ENCODE results near the gene GCNT4.

Gene GCNT4

GRCh38 chr5:75051217-75051751 is 1.1 kb downstream of the GCNT4 start:
- peaks cover 10% of the 10 kb centered on the region; the same call in 1 of the 2 replicates for H3K4me1 ChIP-seq (ENCODE audit: control insufficient read depth, insufficient read depth, low read length)

GRCh38 chr5:75050415-75050814 is 1.9 kb downstream of the GCNT4 start:
- peaks cover 10% of the 10 kb centered on the region; the same call in 1 of the 2 replicates for H3K4me1 ChIP-seq (ENCODE audit: control insufficient read depth, insufficient read depth, low read length)
- H3K36me3 ChIP-seq (ENCODE audit: control insufficient read depth, insufficient read depth, low read length), result peaks cover 5% of the 10 kb centered on the region; the same call in 1 of the 2 replicates
- no CpG with 5 or more reads among the region's 11 CpGs for WGBS (ENCODE audit: insufficient coverage, insufficient read length)
- H3K27ac ChIP-seq (ENCODE audit: low read length), result no peak overlapping the region
- no peaks in the 10 kb centered on the region for H3K9me3 ChIP-seq (ENCODE audit: control insufficient read depth, insufficient read depth, low read length)
- no peak overlapping the region for H3K4me3 ChIP-seq (ENCODE audit: low read length)
- DNase-seq (ENCODE audit: low read depth, low spot score), result no peak
- no peaks in the 10 kb centered on the region for H3K27me3 ChIP-seq (ENCODE audit: control insufficient read depth, insufficient read depth, low read length)

More at GRCh38 chr5:75051217-75051751, 1.1 kb downstream of the GCNT4 start:
- Histone ChIP-seq H3K9me3 (ENCODE audit: control insufficient read depth, insufficient read depth, low read length) (no peaks in the 10 kb centered on the region), H3K27ac (ENCODE audit: low read length) (no peak overlapping the region), H3K36me3 (ENCODE audit: control insufficient read depth, insufficient read depth, low read length) (peaks cover 1% of the 10 kb centered on the region; the same call in 1 of the 2 replicates), H3K4me3 (ENCODE audit: low read length) (peak overlapping the region; percentile 12; the same call in 1 of the 2 replicates), H3K27me3 (ENCODE audit: control insufficient read depth, insufficient read depth, low read length) (no peaks in the 10 kb centered on the region)
- no CpG with 5 or more reads among the region's 7 CpGs for WGBS (ENCODE audit: insufficient coverage, insufficient read length)
- DNase-seq (ENCODE audit: low read depth, low spot score), result no peak

- WGBS (ENCODE audit: insufficient coverage, insufficient read length), result no CpG with 5 or more reads among the region's 11 CpGs
These were observed 2.7 kb downstream of the GCNT4 start for GRCh38 chr5:75049456-75050351.

GRCh38 chr5:75048457-75048953 is 3.9 kb downstream of the GCNT4 start:
- Histone ChIP-seq H3K27ac (ENCODE audit: low read length) (no peak overlapping the region), H3K27me3 (ENCODE audit: control insufficient read depth, insufficient read depth, low read length) (no peaks in the 10 kb centered on the region), H3K4me3 (ENCODE audit: low read length) (no peak overlapping the region), H3K36me3 (ENCODE audit: control insufficient read depth, insufficient read depth, low read length) (peaks cover 8% of the 10 kb centered on the region; the same call in 1 of the 2 replicates), H3K9me3 (ENCODE audit: control insufficient read depth, insufficient read depth, low read length) (no peaks in the 10 kb centered on the region), H3K4me1 (ENCODE audit: control insufficient read depth, insufficient read depth, low read length) (peaks cover 9% of the 10 kb centered on the region; the same call in 1 of the 2 replicates)
- no CpG with 5 or more reads among the region's 7 CpGs for WGBS (ENCODE audit: insufficient coverage, insufficient read length)
- DNase-seq (ENCODE audit: low read depth, low spot score), result no peak

More at GRCh38 chr5:75049456-75050351, 2.7 kb downstream of the GCNT4 start:
- H3K9me3 ChIP-seq (ENCODE audit: control insufficient read depth, insufficient read depth, low read length), result no peaks in the 10 kb centered on the region
- H3K36me3 ChIP-seq (ENCODE audit: control insufficient read depth, insufficient read depth, low read length), result peaks cover 5% of the 10 kb centered on the region; the same call in 1 of the 2 replicates
- peak; percentile 84 for DNase-seq (ENCODE audit: low read depth, low spot score)
- no peak overlapping the region for H3K27ac ChIP-seq (ENCODE audit: low read length)
- H3K27me3 ChIP-seq (ENCODE audit: control insufficient read depth, insufficient read depth, low read length), result no peaks in the 10 kb centered on the region
- no peak overlapping the region for H3K4me3 ChIP-seq (ENCODE audit: low read length)
- H3K4me1 ChIP-seq (ENCODE audit: control insufficient read depth, insufficient read depth, low read length), result peaks cover 9% of the 10 kb centered on the region; the same call in 1 of the 2 replicates

- H3K4me1 ChIP-seq (ENCODE audit: control insufficient read depth, insufficient read depth, low read length), result peaks cover 9% of the 10 kb centered on the region; the same call in 1 of the 2 replicates
- H3K9me3 ChIP-seq (ENCODE audit: control insufficient read depth, insufficient read depth, low read length), result no peaks in the 10 kb centered on the region
- no peak overlapping the region for H3K27ac ChIP-seq (ENCODE audit: low read length)
- H3K27me3 ChIP-seq (ENCODE audit: control insufficient read depth, insufficient read depth, low read length), result no peaks in the 10 kb centered on the region
- H3K36me3 ChIP-seq (ENCODE audit: control insufficient read depth, insufficient read depth, low read length), result peaks cover 8% of the 10 kb centered on the region; the same call in 1 of the 2 replicates
- no peak overlapping the region for H3K4me3 ChIP-seq (ENCODE audit: low read length)
- DNase-seq (ENCODE audit: low read depth, low spot score), result no peak
These were observed 5.0 kb downstream of the GCNT4 start for GRCh38 chr5:75047356-75047755.

GRCh38 chr5:75046366-75047142 is 5.8 kb downstream of the GCNT4 start:
- Histone ChIP-seq H3K27me3 (ENCODE audit: control insufficient read depth, insufficient read depth, low read length) (no peaks in the 10 kb centered on the region), H3K9me3 (ENCODE audit: control insufficient read depth, insufficient read depth, low read length) (no peaks in the 10 kb centered on the region), H3K4me1 (ENCODE audit: control insufficient read depth, insufficient read depth, low read length) (peaks cover 9% of the 10 kb centered on the region; the same call in 1 of the 2 replicates), H3K4me3 (ENCODE audit: low read length) (no peak overlapping the region), H3K36me3 (ENCODE audit: control insufficient read depth, insufficient read depth, low read length) (peaks cover 8% of the 10 kb centered on the region; the same call in 1 of the 2 replicates), H3K27ac (ENCODE audit: low read length) (no peak overlapping the region)
- WGBS (ENCODE audit: insufficient coverage, insufficient read length), result no CpG with 5 or more reads among the region's 10 CpGs
- no peak for DNase-seq (ENCODE audit: low read depth, low spot score)

- Histone ChIP-seq H3K9me3 (ENCODE audit: control insufficient read depth, insufficient read depth, low read length) (no peaks in the 10 kb centered on the region), H3K4me3 (ENCODE audit: low read length) (no peak overlapping the region), H3K4me1 (ENCODE audit: control insufficient read depth, insufficient read depth, low read length) (peaks cover 1% of the 10 kb centered on the region; the same call in 1 of the 2 replicates), H3K27me3 (ENCODE audit: control insufficient read depth, insufficient read depth, low read length) (no peaks in the 10 kb centered on the region), H3K27ac (ENCODE audit: low read length) (no peak overlapping the region), H3K36me3 (ENCODE audit: control insufficient read depth, insufficient read depth, low read length) (peaks cover 8% of the 10 kb centered on the region; the same call in 1 of the 2 replicates)
- DNase-seq (ENCODE audit: low read depth, low spot score), result no peak
- WGBS (ENCODE audit: insufficient coverage, insufficient read length), result 100% methylated on average over 1 of the region's 2 CpGs
These were observed 7.3 kb downstream of the GCNT4 start for GRCh38 chr5:75045071-75045470.

- DNase-seq (ENCODE audit: low read depth, low spot score), result no peak
- Histone ChIP-seq H3K9me3 (ENCODE audit: control insufficient read depth, insufficient read depth, low read length) (no peaks in the 10 kb centered on the region), H3K4me1 (ENCODE audit: control insufficient read depth, insufficient read depth, low read length) (no peaks in the 10 kb centered on the region; the same call in 1 of the 2 replicates), H3K27ac (ENCODE audit: low read length) (no peak overlapping the region), H3K4me3 (ENCODE audit: low read length) (no peak overlapping the region), H3K36me3 (ENCODE audit: control insufficient read depth, insufficient read depth, low read length) (peaks cover 8% of the 10 kb centered on the region; the same call in 1 of the 2 replicates), H3K27me3 (ENCODE audit: control insufficient read depth, insufficient read depth, low read length) (no peaks in the 10 kb centered on the region)
- WGBS (ENCODE audit: insufficient coverage, insufficient read length), result no CpG with 5 or more reads among the region's 7 CpGs
These were observed 8.0 kb downstream of the GCNT4 start for GRCh38 chr5:75044406-75044805.

GRCh38 chr5:75043633-75044264 is 8.6 kb downstream of the GCNT4 start:
- no peaks in the 10 kb centered on the region; the same call in 1 of the 2 replicates for H3K4me1 ChIP-seq (ENCODE audit: control insufficient read depth, insufficient read depth, low read length)
- no peak for DNase-seq (ENCODE audit: low read depth, low spot score)
- no peaks in the 10 kb centered on the region for H3K9me3 ChIP-seq (ENCODE audit: control insufficient read depth, insufficient read depth, low read length)
- H3K4me3 ChIP-seq (ENCODE audit: low read length), result no peak overlapping the region
- peaks cover 8% of the 10 kb centered on the region; the same call in 1 of the 2 replicates for H3K36me3 ChIP-seq (ENCODE audit: control insufficient read depth, insufficient read depth, low read length)
- no peaks in the 10 kb centered on the region for H3K27me3 ChIP-seq (ENCODE audit: control insufficient read depth, insufficient read depth, low read length)
- no CpG with 5 or more reads among the region's 7 CpGs for WGBS (ENCODE audit: insufficient coverage, insufficient read length)
- no peak overlapping the region for H3K27ac ChIP-seq (ENCODE audit: low read length)

Measured in iPS DF 6.9 (cell line).